NCI-H446 treated with DMSO at 0.1 percent for 48 hours (cell line): ENCODE results near the gene FOXB1.

Experiments
- DNase-seq: peaks from one replicate; lab custom pipeline; 2025; lab: John Stamatoyannopoulos, UW

The FOXB1 gene

GRCh38 chr15:59998950-59999611 lies 5.0 kb upstream of the FOXB1 start:
- DNase-seq = no peak

GRCh38 chr15:59999612-60000112 lies 4.4 kb upstream of the FOXB1 start:
- no peak for DNase-seq

GRCh38 chr15:60000113-60000823 lies 3.8 kb upstream of the FOXB1 start:
- DNase-seq = no peak

- DNase-seq = no peak
Observed at GRCh38 chr15:60000824-60001609, 3.1 kb upstream of the FOXB1 start.

- DNase-seq = no peak
Observed at GRCh38 chr15:60001610-60002527, 2.2 kb upstream of the FOXB1 start.

GRCh38 chr15:60002528-60003218 lies 1.4 kb upstream of the FOXB1 start:
- no peak for DNase-seq

- no peak for DNase-seq
Observed at GRCh38 chr15:60003243-60004008, 685 bp upstream of the FOXB1 start.

GRCh38 chr15:60004846-60005351 lies 788 bp downstream of the FOXB1 start:
- DNase-seq = no peak

GRCh38 chr15:60005352-60006202 lies 1.5 kb downstream of the FOXB1 start:
- no peak for DNase-seq

- no peak for DNase-seq
Observed at GRCh38 chr15:60006203-60006862, 2.2 kb downstream of the FOXB1 start.

- no peak for DNase-seq
Observed at GRCh38 chr15:60006873-60007272, 2.8 kb downstream of the FOXB1 start.

- DNase-seq = no peak
Observed at GRCh38 chr15:60009124-60009960, 5.2 kb downstream of the FOXB1 start.

GRCh38 chr15:60009980-60010732 lies 6.0 kb downstream of the FOXB1 start:
- DNase-seq = no peak

- DNase-seq = no peak
Observed at GRCh38 chr15:60010858-60011257, 6.7 kb downstream of the FOXB1 start.

- DNase-seq = no peak
Observed at GRCh38 chr15:60012695-60013094, 8.6 kb downstream of the FOXB1 start.

GRCh38 chr15:60017538-60018520 lies 13.7 kb downstream of the FOXB1 start:
- DNase-seq = no peak
